SK-N-MC (cell line): ENCODE results near the gene ENO2.
A peak's percentile ranks its signal among the peaks of the same experiment; 100 is the strongest.

Source experiments
- DNase-seq: peaks from one replicate; pipeline ENCODE4 v3.0.0-alpha.2; 2011; ENCODE audit warnings: low read depth, low spot score
- H3K27ac ChIP-seq: fragments of 200-600 bp; sonication (generic); 2 replicates; pipeline ENCODE4 v1.5.1; 2016; ENCODE audit warnings: mixed run types
- H3K36me3 ChIP-seq: fragments of 200-600 bp; sonication (generic); 2 replicates; pipeline ENCODE4 v1.6.1; 2017; ENCODE audit warnings: antibody characterized with exemption, low read length, mixed read lengths; ENCODE audit not compliant: insufficient read depth
- H3K4me3 ChIP-seq: fragments of 200-600 bp; sonication (generic); 2 replicates; pipeline ENCODE4 v1.5.1; 2016
- H3K9ac ChIP-seq: fragments of 200-600 bp; sonication (generic); 2 replicates; pipeline ENCODE4 v1.8.0; 2017; ENCODE audit warnings: mixed run types, mixed read lengths; ENCODE audit not compliant: insufficient read length
- H3K9me3 ChIP-seq: fragments of 200-600 bp; sonication (generic); 2 replicates; pipeline ENCODE4 v1.6.1; 2017; ENCODE audit warnings: low read depth, mild to moderate bottlenecking, antibody characterized with exemption, low read length, moderate library complexity, mixed read lengths
- EZH2 ChIP-seq: fragments of 200-600 bp; sonication (generic); IDR thresholded peaks from one replicate; pipeline ENCODE4 v1.6.1; 2017; ENCODE audit warnings: antibody characterized with exemption
- FOXP2 ChIP-seq: optimal IDR thresholded peaks from 2 replicates; pipeline ENCODE3; 2011; ENCODE audit warnings: mild to moderate bottlenecking, moderate library complexity; ENCODE audit not compliant: insufficient read depth; ENCODE audit errors: extremely low read length, control extremely low read depth
- POLR2AphosphoS5 ChIP-seq: IDR thresholded peaks from 2 replicates; pipeline ENCODE4 v1.6.1; 2012; ENCODE audit warnings: mild to moderate bottlenecking, low read depth, low read length, borderline replicate concordance

The ENO2 gene

GRCh38 chr12:6935371-6936193, 21.2 kb downstream of the ENO2 start:
- Histone ChIP-seq H3K27ac (peak overlapping the region; percentile 57; the same call in 1 of the 2 replicates), H3K9me3 (no peaks in the 10 kb centered on the region), H3K4me3 (no peak overlapping the region), H3K36me3 (peaks cover 53% of the 10 kb centered on the region), H3K9ac (no peak overlapping the region)
- no peak for DNase-seq
- TF ChIP-seq EZH2 (no peak), POLR2AphosphoS5 (no peak), FOXP2 (no peak)

DNA sequence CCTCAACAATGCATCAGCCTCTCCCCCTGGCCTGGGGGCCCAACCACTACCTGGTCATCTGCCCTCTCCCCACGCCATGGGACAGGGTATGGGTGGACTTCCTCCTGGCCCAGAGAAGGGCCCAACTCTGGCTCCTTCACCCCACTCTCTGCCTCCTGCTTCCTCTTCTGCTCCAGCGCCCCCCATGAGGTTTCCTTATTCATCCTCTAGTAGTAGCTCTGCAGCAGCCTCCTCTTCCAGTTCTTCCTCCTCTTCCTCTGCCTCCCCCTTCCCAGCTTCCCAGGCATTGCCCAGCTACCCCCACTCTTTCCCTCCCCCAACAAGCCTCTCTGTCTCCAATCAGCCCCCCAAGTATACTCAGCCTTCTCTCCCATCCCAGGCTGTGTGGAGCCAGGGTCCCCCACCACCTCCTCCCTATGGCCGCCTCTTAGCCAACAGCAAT, 21.8 kb downstream of the ENO2 start:
- no peak overlapping the region for H3K4me3 ChIP-seq
- H3K27ac ChIP-seq = 0 out of 2 replicates have a peak overlapping the region, but pooled peaks have one; percentile 92
- no peak overlapping the region for H3K9ac ChIP-seq
- no peaks in the 10 kb centered on the region for H3K9me3 ChIP-seq
- peaks cover 56% of the 10 kb centered on the region for H3K36me3 ChIP-seq
- TF ChIP-seq FOXP2 (no peak), EZH2 (no peak), POLR2AphosphoS5 (no peak)
- DNase-seq = no peak

- no peak; the same call in 1 of the 2 replicates for TF ChIP-seq POLR2AphosphoS5
- no peak for TF ChIP-seq EZH2
- no peak for TF ChIP-seq FOXP2
- peak overlapping the region; percentile 92 for H3K27ac ChIP-seq
- H3K36me3 ChIP-seq = peaks cover 60% of the 10 kb centered on the region
- no peak for DNase-seq
- H3K4me3 ChIP-seq = peak overlapping the region; percentile 85
- no peaks in the 10 kb centered on the region for H3K9me3 ChIP-seq
- peak overlapping the region; percentile 94 for H3K9ac ChIP-seq
Measured at GRCh38 chr12:6936636-6937480, 22.5 kb downstream of the ENO2 start.

DNA sequence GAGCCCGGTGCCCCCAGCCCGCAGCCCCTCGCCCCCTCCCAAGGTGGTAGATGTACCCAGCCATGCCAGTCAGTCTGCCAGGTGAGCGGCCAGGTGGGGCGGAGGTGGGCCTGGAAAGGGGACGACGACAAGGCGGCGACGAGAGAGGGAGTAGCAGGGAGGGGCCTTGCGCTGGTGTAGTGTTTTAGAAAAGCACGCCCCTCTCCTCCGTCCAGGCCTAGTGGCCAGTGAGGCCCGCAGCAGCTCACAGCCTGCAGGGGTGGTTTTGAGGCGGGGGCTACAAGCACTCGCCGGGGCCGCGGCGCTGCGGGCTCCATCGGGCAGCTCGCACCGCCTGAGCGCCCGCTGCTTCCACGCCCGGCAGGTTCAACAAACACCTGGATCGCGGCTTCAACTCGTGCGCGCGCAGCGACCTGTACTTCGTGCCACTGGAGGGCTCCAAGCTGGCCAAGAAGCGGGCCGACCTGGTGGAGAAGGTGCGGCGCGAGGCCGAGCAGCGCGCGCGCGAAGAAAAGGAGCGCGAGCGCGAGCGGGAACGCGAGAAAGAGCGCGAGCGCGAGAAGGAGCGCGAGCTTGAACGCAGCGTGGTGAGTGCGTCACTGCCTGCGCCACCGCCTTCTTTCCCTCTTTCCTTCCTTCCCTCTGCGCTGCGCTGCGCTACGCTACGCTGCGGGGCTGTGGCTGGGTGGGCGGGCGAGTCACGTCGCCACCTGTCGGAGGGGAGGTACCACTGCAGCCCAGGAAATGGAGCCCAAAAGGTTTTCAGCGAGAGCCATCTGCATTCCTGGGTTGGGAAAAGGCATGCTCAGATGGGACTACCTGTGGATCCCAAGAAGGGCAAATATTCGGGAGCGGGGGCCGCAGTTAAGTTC, 23.3 kb downstream of the ENO2 start:
- no peak for TF ChIP-seq FOXP2
- TF ChIP-seq POLR2AphosphoS5 = peak; percentile 94
- DNase-seq = peak; percentile 78
- Histone ChIP-seq H3K9ac (peak overlapping the region; percentile 94), H3K4me3 (peak overlapping the region; percentile 85), H3K9me3 (no peaks in the 10 kb centered on the region), H3K36me3 (peaks cover 51% of the 10 kb centered on the region), H3K27ac (peak overlapping the region; percentile 92)

- peak overlapping the region; percentile 87 for H3K9ac ChIP-seq
- peak overlapping the region; percentile 91 for H3K27ac ChIP-seq
- H3K9me3 ChIP-seq = no peaks in the 10 kb centered on the region
- H3K36me3 ChIP-seq = peaks cover 45% of the 10 kb centered on the region
- DNase-seq = no peak
- H3K4me3 ChIP-seq = peak overlapping the region; percentile 85
- no peak for TF ChIP-seq FOXP2
Measured at GRCh38 chr12:6938353-6939190, 24.2 kb downstream of the ENO2 start.

DNA sequence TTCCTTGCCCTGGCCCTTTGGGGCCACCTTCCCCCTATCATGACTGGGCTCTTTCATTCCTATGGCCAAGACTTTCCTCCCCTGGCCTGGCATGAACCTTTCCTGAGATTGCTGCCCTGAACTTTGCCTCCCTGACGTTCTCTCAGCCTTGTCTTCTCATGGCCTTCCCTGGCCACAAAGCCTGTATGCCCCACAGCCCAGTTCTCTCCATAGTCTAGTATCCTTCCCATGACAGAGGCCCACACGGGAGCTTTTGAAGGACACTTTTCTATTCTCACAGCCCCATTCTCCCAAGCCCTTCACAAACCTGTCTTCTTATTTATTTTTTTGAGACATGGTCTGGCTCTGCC, 24.8 kb downstream of the ENO2 start:
- Histone ChIP-seq H3K27ac (no peak overlapping the region), H3K4me3 (no peak overlapping the region), H3K9ac (no peak overlapping the region), H3K36me3 (peaks cover 39% of the 10 kb centered on the region), H3K9me3 (no peaks in the 10 kb centered on the region)
- DNase-seq = no peak
- TF ChIP-seq POLR2AphosphoS5 = no peak
- TF ChIP-seq FOXP2 = no peak
- no peak for TF ChIP-seq EZH2

DNA sequence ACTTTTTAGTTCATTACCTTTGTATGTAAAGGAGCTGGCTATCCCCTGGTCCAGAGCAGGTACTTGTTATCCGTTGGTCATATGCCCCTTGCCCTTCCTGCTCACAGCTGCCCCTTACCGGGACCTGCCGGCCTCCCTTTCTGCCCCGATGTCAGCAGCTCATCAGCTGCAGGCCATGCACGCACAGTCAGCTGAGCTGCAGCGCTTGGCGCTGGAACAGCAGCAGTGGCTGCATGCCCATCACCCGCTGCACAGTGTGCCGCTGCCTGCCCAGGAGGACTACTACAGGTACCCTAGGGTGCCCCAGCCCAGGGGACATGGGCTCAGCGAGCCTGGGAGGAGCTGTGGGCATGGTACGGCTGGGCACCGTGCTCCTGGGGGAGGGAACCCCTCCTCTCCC, 26.9 kb downstream of the ENO2 start:
- H3K9me3 ChIP-seq = no peaks in the 10 kb centered on the region
- no peak for DNase-seq
- no peak overlapping the region for H3K4me3 ChIP-seq
- H3K27ac ChIP-seq = no peak overlapping the region
- TF ChIP-seq EZH2 (no peak), FOXP2 (no peak), POLR2AphosphoS5 (no peak)
- peaks cover 25% of the 10 kb centered on the region; the same call in 1 of the 2 replicates for H3K36me3 ChIP-seq
- no peak overlapping the region for H3K9ac ChIP-seq
